HG02852 (cell line): ENCODE results near the gene DDX31.

Experiments used
- ATAC-seq: cut with Tn5 transposase; IDR thresholded peaks from one replicate; pipeline ENCODE4 v1.9.1; 2021; ENCODE audit warnings: mild to moderate bottlenecking, moderate library complexity; ENCODE audit not compliant: unreplicated experiment

Gene DDX31

DNA sequence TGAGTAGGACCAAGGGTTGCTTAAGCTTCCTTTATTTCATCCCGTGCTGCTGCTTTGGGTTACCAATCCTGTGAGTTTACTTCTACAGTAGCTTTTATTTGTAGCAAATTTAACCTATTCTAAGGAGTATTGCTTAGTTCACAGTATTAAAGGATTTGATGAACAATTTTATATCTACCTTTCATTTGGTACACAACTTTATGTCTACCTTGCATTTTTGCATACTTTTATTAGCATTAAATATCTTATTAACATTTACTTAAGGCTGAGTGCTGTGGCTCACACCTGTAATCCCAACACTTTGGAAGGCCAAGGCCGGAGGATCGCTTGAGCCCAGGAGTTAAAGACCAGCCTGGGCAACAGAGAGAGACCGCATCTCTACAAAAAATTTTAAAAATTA lies 4.7 kb upstream of the DDX31 start:
- ATAC-seq, result no peak

DNA sequence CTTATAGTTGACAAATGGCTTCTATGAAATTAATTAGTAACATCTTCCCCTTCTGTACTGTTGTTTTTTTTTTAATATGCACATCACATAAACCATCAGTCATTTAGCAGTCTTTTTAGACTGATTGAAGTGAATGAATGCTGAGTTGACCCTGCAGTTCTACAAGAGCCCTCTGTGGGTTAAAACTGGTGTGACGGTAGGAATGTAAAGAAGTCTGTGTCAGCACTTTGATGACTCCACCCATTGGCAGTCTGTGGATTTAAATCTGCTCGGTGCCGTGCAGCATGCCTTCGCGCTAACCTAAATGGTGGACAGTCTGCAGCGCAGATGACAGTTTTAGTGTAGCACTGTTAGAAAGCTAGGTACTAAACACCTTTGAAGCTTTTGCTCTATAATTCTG lies 3.6 kb upstream of the DDX31 start:
- ATAC-seq, result no peak

DNA sequence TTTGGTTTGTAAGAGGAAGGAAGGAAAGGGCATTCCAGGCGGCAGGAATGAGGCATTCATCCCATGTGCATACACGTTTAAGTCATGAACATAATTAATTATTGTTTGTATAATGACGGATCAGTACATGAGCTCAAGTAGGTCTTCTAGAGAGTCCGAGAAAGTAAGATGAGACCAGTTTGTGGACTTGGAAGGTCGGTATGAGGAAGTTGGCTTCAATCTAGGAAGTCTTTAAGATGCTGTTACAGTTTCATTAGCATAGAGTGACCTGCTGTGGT lies 2.6 kb upstream of the DDX31 start:
- no peak for ATAC-seq

DNA sequence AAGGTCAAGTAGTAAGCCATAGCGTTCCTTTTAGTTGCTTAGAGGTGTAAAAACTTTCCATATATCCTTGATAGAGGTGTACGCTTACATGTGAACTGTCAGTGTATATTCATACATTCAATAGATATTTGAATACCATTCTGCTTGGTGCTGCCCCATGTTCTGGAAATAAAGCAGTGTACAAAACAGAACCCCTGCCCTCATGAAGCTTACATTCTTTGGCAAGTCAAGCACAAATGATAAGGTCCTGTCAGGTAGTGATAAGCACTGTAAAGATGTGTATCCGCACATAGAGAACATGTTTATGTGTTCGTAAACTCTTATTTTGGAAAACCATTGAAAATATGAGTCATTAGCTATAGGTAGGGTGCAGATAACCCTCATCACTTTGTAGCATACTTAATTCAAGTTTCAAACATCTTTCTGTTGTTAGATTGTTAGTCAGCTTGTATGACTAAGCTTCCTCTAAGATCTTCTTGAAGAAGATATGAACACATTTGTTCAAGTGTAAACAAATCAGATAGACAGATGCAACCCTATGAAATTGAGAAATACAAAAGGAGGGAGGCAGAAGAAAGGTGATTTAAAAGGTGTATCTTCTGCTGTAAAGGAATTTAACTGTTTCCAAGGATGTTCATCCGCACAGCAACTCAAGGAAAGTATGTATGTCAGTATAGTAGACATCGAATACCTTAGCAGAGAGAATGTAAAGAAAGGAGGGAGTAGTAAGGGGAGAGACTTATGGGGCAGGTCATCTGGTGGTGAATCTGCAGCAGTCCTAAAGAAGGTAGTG lies 2.0 kb upstream of the DDX31 start:
- no peak for ATAC-seq

DNA sequence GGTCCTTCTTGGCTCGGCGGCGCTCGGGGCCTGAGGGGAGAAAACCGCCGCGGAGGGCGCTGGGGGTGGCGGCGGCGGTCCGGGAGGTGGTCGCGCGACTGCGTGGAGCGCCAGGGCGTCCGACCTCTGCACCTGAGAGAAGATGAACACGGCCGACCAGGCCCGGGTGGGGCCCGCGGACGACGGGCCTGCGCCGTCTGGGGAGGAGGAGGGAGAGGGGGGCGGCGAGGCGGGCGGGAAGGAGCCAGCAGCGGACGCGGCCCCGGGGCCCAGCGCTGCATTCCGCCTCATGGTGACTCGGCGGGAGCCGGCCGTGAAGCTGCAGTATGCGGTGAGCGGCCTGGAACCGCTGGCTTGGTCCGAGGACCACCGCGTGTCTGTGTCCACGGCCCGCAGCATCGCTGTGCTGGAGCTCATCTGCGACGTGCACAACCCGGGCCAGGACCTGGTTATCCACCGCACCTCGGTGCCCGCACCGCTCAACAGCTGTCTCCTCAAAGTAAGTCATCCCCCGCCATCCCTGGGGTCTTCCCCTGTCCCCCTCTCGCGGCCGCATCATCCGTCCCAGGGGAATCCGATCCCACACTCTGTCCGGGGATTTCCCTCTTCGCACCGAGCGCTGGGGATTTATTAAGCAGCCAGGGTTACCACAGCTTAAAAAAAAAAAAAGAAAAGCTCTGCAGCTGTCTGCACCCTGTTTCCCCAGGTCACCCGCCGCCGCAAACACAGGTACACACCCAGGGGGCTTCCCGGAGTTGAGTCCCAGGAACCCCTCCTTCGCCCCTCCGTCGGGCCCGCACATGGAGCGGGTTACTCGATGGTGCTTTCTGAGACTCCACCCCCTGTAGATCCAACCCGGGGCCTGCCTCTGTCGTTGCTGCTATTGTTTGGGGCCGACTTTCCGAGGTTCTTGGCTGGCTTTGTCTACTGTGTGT lies 941 bp upstream of the DDX31 start, which contains the start of gene GTF3C4:
GTF3C4 (plus strand) TSS at position 8 of the 935 bp plus-strand sequence; CDS start at position 143, 135 bp downstream.
- peak; percentile 56 for ATAC-seq

DNA sequence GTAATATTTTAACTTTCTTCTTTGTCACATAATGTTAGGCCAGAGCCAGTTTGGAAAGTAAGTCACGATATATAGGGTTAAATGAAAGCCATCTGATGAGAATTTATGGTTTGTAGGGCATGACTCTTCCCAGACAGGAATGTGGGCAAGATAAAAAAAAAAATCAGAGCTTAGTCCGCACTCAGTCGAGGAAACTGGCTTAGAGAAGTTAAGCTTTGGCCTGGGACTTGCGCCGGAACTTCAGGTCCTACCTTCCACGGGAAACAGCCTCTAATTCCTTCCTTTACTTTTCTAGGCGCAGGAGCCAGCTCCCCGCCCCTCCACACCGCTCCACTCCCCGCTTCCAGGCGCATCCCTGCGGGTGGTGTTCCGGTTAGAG lies 475 bp downstream of the DDX31 start:
- no peak for ATAC-seq

DNA sequence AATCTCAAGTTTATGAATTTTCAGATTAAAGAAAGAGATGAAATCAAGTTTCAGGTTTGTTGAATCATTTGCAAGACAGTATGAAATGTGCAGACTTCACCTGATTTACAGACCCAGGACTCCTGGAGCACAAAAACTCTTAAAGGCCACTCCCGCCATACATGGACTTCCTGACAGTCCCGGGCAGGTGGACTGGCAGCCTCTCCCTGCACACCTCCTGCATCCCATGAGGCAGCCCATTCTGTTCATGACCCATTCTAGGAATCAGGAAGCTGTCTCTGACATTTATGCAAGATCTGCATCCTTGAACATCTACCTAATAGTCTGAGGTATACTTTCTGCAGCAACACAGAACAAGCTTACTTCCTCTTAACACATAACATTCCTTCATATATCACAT lies 5.9 kb downstream of the DDX31 start:
- ATAC-seq, result no peak

DNA sequence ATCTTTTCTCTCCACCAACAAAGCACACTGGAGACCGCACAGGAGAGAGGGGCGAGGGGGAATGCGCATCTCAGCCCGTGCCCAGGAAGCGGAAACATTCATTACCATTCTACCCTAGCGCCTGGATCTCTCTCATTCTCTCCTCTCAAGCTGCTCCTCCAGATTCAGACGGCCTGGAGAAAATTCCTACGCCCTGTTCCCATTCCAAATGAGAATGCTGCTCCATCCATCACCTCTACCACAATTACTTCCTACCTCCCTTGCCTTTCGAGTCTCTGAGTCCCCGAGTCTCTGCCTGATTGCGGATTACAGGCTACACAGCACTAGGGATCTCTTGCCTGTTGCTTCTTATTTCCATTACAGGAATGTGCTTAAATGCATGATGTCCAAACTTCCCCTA lies 6.7 kb downstream of the DDX31 start:
- ATAC-seq, result no peak

DNA sequence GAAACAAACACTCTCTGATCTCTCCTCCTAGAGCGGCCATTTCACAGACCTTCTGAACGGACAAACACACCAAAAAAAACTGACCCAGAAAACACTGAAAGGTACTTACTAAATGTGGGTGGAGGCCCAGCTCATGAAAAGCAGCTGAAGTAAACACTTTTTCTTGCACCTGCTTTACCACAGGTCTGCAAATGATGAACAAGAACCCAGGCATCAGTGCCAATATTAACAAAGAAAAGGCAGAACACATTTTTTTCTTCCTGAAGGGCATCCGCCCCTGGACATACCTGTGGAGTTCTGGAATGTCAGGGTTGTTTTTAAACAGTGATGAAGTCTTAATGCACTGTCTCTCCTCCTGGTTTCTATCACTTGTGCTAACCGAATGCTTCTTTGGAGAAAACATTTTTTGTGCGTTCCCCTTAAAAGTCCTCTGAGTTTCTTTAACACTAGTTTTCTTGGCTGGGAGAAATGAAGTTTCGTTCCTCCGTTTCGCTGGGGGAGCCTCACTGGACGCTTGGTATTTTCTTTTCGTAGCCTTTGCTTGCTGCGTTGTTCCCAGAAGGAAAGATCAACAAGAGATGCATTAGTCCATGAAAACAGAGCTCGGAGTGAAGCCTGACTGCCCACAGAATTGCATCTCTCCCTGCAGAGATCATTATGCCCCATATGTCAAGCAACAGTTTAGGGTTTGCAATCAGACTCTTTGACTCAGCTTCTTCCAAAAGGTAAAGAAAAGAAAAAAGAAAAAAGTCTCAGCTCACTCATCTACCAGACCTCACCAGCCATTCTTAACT lies 7.4 kb downstream of the DDX31 start:
- ATAC-seq, result no peak

DNA sequence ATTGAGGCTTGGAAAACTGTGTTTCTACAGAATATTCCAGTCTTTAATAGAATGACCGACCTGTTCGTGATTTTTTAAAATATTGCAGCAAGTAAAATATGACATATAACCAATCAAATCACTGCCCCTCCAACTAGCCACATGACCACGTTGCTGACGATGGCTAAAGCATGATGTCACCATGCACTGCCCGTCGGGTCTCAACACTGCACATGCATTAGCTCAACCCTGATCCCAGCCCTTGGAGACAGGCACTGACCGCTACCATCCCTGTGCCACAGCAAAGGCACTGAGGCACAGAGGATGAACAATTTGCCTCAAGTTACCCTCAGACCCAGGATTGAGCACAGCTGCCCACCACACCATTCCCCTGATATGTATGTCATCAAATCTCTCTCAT lies 13.5 kb downstream of the DDX31 start:
- no peak for ATAC-seq

DNA sequence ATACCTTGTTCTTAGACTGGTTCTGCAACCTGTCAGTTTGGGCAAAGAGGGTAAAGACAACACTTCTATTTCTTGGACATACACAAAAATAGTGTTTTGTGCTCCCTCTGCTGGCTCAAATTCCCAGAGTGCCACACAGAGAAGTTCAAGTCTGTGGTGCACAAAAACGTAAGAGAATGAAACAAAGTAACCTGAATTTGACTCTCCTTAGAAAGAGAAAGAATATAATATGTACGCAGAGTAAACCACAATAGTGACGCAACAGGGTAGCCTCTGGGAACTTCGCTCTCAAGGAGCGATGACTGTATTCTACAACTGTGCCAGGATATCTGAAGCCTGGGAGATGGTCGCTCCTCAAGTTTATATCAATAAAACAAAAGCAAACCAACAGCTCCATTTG lies 18.5 kb downstream of the DDX31 start:
- ATAC-seq, result no peak

DNA sequence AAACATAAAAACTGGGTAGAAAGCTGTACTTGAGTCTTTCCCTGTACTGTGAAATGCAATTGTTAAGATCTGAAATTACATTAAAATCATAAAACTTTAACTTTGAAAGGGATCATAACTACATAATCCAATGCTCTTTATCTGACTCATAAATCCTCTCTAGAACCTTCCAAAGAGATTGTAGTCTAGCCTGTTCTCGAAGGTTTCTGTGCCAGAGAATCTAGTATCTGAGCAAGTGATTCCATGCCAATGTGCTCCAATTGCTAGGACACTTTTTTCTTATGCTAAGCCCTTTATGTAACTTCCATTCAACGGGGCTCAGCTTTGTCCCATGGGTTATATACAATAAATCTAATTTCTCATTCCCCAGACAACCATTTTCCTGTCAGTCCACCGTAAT lies 21.1 kb downstream of the DDX31 start:
- ATAC-seq, result no peak

DNA sequence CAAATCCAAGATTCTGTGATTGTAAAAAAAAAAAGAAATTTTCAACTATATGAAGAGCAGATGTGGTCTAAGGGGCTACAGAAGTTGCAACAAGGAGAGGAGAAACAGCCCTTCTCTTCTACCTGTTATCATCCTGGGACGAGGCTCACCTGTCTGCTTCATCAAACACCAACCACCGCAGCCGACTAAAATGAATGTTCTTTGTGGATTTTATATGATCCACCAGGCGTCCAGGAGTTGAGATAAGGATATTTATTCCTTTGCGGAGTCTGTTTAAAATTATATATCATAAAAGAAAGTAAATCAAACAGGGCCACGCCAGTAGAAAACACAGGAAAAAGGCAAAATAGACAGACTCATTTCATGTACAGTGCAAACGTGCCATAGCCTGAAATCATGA lies 21.5 kb downstream of the DDX31 start:
- no peak for ATAC-seq

DNA sequence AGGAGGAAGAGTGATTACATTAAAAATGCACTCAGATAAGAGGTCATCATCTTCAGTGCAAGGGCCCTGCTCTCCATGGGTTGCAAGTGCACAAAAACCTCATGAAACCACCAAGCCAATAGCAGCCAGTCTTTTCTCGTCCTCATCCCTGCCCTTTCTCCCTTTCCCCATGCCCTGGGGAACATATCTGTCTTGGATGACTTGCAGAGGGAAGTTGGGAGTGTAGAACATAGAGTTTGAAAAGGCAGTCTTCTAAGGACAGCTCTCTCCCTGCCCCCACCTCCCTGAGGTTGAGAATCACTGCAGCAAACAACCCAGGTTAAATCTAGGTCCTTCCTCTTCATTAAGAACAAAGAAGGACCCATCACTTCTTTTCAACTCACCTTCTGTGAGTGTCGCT lies 22.0 kb downstream of the DDX31 start:
- no peak for ATAC-seq

DNA sequence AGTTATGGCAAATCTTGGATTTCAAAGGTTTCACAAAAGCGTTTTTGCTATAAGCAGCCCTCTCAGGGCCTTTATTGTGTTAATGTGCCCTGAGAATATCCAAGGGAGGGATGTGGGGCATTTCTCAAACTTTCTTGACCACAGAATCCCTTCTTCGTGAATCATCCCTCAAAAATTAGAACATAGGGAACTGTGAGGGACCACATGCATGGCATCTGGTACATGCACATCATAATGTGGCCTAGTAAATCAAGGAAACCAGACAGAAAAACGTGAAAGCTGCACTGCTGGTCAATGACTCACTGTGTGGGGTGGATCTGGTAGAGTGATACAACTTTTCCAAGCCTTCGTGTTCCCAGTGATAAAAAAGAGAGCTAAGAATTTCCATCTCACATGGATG lies 22.4 kb downstream of the DDX31 start:
- ATAC-seq, result no peak

DNA sequence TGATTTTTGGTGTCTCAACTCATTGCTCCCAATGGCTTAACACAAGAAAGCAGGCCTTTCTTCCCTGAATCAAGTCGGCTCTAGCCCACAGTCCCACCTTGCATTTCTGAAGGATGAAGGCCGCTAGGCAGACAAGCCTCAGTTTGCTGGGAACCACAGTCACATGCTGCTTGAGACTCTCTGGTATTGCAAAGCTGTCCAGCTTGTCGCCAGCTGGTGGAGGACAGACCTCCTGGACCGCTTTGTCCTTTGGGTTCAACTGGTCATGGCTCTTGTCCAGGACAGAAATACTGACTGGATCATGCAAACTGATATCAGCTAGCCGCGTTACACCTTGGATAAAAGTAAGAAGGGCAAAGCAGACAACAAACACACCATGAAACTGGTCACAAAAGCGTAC lies 23.1 kb downstream of the DDX31 start:
- ATAC-seq, result no peak

DNA sequence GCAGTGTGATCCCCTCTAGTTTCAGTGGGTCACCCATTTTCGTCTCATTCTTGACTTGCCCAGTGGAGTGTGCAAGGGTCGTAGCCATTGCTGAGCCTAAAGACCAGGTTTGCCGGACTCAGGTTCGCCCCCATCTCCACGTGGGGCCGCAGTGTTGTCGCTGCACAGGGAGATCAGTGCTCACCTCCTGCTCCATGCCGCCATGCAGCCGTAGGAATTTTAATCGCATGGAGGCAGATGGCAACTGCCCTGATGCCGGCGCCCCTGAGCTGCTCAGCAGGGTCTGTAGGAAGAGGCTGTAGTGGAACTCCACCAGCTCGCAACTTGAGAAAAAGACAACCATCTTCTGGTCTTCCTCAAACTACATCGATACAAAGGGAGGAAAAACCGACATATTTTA lies 24.1 kb downstream of the DDX31 start:
- ATAC-seq, result no peak

DNA sequence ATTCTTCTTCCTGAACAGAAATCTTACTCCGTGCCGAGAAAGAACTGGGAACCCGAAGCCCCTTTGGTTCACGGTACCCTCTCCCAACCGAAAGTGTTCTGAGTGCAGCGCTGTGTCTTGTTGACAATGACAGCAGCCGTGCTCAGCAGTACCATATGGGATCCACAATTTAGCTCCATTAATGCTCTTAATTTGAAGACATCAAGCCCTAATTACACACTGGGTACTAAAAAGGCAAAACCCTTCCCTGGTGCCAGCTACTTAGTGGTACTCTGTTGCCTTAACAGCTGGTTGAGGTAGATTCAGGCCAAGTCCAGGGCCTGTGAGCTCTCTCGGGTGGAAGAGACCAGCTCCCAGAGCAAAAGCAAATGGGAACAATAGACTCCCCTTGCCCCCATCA lies 24.5 kb downstream of the DDX31 start:
- ATAC-seq, result no peak

DNA sequence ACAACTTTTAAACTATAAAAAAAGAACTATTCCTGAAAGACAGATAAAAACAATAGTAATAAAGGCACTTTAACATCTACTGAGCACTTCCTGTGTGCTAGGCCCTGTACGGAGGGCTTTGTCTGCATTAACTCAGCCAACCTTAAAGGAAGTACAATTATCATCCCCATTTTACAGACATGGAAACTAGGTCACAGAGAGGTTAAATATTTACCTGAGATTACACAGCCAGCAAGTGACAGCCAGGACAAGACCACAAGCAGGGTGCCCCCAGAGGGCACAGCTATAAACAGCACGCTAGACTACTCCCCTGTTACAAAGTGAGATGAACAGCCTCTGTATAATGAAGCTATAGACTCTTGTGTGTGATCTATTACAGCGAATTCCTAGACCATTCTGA lies 25.5 kb downstream of the DDX31 start:
- no peak for ATAC-seq

DNA sequence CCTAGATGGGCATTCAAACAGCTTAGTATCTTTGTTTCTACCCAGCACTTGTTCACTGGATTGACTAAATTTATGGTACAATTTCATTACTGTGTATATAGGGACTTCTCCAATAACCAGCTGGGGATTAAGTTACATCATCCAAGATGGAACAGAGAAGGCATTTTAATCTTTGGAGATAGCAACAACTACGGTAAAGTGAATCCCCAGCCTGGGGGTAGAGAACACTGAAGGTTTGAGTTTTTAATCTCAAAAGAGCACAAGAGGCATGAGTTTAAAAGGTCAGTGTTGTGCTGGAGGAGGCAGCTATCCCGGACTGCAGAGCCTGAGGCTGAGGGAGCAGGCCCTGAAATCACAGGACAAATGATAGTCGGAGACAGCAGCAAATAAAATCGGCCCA lies 28.6 kb downstream of the DDX31 start:
- ATAC-seq, result no peak

DNA sequence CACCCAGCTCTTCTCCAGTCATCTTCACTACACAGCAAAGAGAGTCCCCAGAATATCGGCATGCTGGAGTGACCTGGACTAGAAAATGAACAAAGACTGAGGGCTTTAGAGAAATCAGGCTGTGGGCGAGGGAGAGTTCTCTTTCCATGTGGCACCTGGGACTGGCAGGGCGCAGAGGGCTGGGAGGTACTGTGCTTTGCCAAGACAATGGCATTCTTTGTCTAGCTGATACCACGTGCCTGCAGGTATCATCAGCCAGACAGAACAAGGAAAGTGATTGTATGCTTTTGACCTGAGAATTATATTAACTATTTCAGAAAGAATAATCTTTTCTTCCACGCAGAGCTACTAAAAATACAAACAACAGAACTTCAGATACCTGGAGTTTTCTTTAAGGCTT lies 30.5 kb downstream of the DDX31 start:
- no peak for ATAC-seq

DNA sequence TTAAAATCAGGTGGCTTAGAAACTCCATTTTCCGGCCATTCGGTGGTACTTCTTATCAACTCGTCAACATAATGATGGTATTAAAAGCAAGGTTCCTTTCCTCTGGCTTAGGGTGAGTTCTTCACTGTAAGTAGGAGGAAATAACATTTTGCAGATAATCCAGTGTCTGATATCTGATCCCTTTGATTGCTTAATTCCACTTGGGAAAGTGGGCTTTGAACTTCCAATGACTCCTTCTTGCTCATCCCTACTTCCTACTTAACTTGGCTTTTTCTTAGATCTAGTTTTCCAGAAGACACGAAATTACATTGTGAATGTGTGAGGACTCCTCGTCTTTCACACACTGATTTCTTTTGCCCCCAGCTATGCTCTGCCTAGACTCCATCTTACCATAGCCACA lies 31.5 kb downstream of the DDX31 start:
- no peak for ATAC-seq
